Measurements from ENCODE around the gene TEDC2.
A peak's percentile ranks its signal among the peaks of the same experiment; 100 is the strongest.

TEDC2 gene

DNA sequence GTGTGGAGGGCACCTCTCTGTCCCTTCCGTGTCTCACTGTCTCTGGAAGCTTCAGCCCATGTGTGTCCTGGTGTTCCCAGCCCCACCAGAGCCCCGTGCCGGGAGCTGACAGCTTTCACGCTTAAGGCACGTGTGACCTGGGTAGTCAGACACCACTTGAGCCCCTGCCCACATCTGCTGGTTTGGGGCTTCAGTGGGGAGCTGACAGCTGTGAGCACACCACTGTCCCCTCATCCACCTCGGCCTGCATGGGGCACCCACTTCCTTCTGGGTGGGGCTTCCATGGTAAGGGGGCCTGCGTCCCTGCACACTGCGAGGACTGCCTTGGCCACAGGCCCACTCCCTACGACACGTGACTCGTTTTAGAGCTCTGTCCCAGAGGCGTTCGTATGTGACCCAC, 2.6 kb upstream of the TEDC2 start:
- no peak for TF ChIP-seq Cebpa-rat (IDR thresholded peaks at IDR 0.05)
- no peak overlapping the region for H3K4me3 ChIP-seq

GRCh38 chr16:2457946-2458345, 2.0 kb upstream of the TEDC2 start:
- H3K9me3 ChIP-seq (replicated peaks in 1 of 11): no peaks in the 10 kb centered on the region
- H3K4me2 ChIP-seq: 0 out of 22 replicates have a peak overlapping the region, but pooled peaks of 2 of the 11 experiments have one; percentile 4 to 88
- peaks cover 17 to 80% (median 59%) of the 10 kb centered on the region in 11 experiments for H3K36me3 ChIP-seq
- no peak overlapping the region for H3K27ac ChIP-seq
- peak overlapping the region in 1 of 11 experiments; percentile 26; a peak in 1 of 22 replicates for H3K9ac ChIP-seq
- H3K4me3 ChIP-seq: no peak overlapping the region
- H3K4me1 ChIP-seq: peaks cover 33 to 50% (median 42%) of the 10 kb centered on the region in 10 experiments
- H3K27me3 ChIP-seq: no peaks in the 10 kb centered on the region
- TF ChIP-seq Cebpa-rat (IDR thresholded peaks at IDR 0.05): no peak
- peaks cover 0 to 93% (median 63%) of the 10 kb centered on the region in 11 experiments; a peak in 16 of 22 replicates for H4K20me1 ChIP-seq

More for the DNA sequence above, 2.6 kb upstream of the TEDC2 start:
- Histone ChIP-seq H4K20me1 (peaks cover 0 to 93% (median 64%) of the 10 kb centered on the region in 11 experiments; a peak in 16 of 22 replicates), H3K27me3 (no peaks in the 10 kb centered on the region), H3K9me3 (replicated peaks in 1 of 11) (no peaks in the 10 kb centered on the region), H3K4me2 (no peak overlapping the region), H3K36me3 (peaks cover 22 to 81% (median 62%) of the 10 kb centered on the region in 11 experiments), H3K27ac (no peak overlapping the region), H3K9ac (peak overlapping the region in 2 of 11 experiments; percentile 24 to 26; a peak in 2 of 22 replicates), H3K4me1 (peaks cover 30 to 45% (median 39%) of the 10 kb centered on the region in 10 experiments)

DNA sequence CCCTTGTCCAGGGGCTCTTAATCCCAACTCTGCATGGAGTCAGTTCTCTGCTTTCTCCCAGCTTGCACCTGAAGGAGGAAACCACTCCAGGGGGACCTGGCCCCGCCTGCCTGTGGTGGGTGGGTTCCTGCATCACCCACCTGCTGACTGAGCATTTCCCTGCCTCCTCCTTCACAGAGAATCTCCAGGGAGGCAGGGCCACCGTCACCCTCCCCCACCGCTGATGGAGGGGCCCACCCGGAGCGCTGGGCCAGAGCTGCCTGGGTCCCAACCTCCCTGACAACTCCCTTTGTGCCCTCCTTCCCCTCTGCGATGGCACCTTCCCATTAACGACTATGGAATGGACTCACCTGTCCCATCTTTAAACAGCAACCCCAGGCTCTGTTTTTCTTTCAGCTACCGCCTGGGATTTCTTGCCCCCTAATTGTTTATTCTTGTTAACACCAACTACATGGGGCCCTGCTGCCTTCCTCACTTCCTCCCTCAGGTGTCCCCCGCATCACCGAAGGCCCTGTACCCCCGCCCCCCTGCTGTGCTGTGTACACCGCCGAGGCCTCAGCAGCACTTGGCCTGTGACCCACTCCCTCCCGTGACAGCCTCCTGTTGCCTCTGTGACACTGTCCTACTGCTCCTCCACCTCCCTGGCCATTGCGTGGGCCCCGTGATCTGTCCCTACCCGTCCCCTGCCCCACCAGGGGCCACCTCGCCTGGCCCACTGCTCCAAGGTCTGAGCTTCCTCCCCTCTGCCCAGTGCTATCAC, 842 bp upstream of the TEDC2 start:
- Histone ChIP-seq H3K27ac (peak overlapping the region in 8 of 11 experiments; percentile 21 to 65 (median 56); a peak in 13 of 22 replicates), H3K9ac (peak overlapping the region; percentile 61 to 84 (median 75); a peak in 21 of 22 replicates), H3K36me3 (peaks cover 9 to 69% (median 48%) of the 10 kb centered on the region in 11 experiments), H4K20me1 (peaks cover 0 to 87% (median 58%) of the 10 kb centered on the region in 11 experiments; a peak in 16 of 22 replicates), H3K27me3 (no peaks in the 10 kb centered on the region), H3K9me3 (replicated peaks in 1 of 11) (no peaks in the 10 kb centered on the region), H3K4me3 (peak overlapping the region; percentile 55 to 78 (median 68)), H3K4me2 (peak overlapping the region; percentile 88 to 100 (median 99)), H3K4me1 (peaks cover 33 to 60% (median 51%) of the 10 kb centered on the region in 10 experiments)
- no peak for TF ChIP-seq Cebpa-rat (IDR thresholded peaks at IDR 0.05)

DNA sequence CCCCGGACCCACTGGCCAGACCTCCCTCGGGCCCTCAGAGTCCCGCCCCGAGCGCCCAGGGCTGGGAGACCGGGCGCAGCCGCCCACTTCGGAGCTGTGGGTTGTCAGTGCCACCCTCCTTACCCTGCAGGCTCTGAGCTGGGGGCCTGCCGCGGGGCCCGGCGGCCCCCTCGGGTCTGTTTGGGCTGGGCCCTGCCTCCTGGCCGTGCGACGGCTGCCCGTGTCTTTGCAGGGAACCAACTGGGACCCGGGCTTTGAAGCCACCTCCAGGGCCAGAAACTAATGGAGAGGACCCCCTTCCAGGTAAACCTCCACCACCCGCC, 443 bp downstream of the TEDC2 start:
- peak overlapping the region in 8 of 11 experiments; percentile 29 to 71 (median 60); a peak in 15 of 22 replicates for H3K27ac ChIP-seq
- H3K4me3 ChIP-seq: peak overlapping the region; percentile 55 to 78 (median 68)
- peaks cover 0 to 82% (median 58%) of the 10 kb centered on the region in 11 experiments; a peak in 16 of 22 replicates for H4K20me1 ChIP-seq
- no peak for TF ChIP-seq Cebpa-rat (IDR thresholded peaks at IDR 0.05)
- peaks cover 9 to 56% (median 35%) of the 10 kb centered on the region in 11 experiments for H3K36me3 ChIP-seq
- H3K4me1 ChIP-seq: peaks cover 33 to 67% (median 55%) of the 10 kb centered on the region in 10 experiments
- H3K4me2 ChIP-seq: peak overlapping the region; percentile 96 to 100 (median 99)
- H3K9me3 ChIP-seq (replicated peaks in 1 of 11): no peaks in the 10 kb centered on the region
- peak overlapping the region; percentile 56 to 84 (median 75) for H3K9ac ChIP-seq
- H3K27me3 ChIP-seq: no peaks in the 10 kb centered on the region

GRCh38 chr16:2460916-2461315, 1.0 kb downstream of the TEDC2 start:
- H3K9ac ChIP-seq: peak overlapping the region in 10 of 11 experiments; percentile 67 to 84 (median 76); a peak in 18 of 22 replicates
- peak overlapping the region; percentile 96 to 100 (median 99); a peak in 21 of 22 replicates for H3K4me2 ChIP-seq
- no peaks in the 10 kb centered on the region for H3K9me3 ChIP-seq (replicated peaks in 1 of 11)
- peak overlapping the region in 9 of 10 experiments; percentile 56 to 78 (median 68); a peak in 17 of 20 replicates for H3K4me3 ChIP-seq
- no peaks in the 10 kb centered on the region for H3K27me3 ChIP-seq
- H3K4me1 ChIP-seq: peaks cover 33 to 70% (median 56%) of the 10 kb centered on the region in 10 experiments
- TF ChIP-seq Cebpa-rat (IDR thresholded peaks at IDR 0.05): no peak
- peaks cover 0 to 81% (median 53%) of the 10 kb centered on the region in 11 experiments; a peak in 16 of 22 replicates for H4K20me1 ChIP-seq
- H3K27ac ChIP-seq: peak overlapping the region in 3 of 11 experiments; percentile 49 to 71 (median 65); a peak in 5 of 22 replicates
- peaks cover 9 to 50% (median 29%) of the 10 kb centered on the region in 11 experiments for H3K36me3 ChIP-seq

DNA sequence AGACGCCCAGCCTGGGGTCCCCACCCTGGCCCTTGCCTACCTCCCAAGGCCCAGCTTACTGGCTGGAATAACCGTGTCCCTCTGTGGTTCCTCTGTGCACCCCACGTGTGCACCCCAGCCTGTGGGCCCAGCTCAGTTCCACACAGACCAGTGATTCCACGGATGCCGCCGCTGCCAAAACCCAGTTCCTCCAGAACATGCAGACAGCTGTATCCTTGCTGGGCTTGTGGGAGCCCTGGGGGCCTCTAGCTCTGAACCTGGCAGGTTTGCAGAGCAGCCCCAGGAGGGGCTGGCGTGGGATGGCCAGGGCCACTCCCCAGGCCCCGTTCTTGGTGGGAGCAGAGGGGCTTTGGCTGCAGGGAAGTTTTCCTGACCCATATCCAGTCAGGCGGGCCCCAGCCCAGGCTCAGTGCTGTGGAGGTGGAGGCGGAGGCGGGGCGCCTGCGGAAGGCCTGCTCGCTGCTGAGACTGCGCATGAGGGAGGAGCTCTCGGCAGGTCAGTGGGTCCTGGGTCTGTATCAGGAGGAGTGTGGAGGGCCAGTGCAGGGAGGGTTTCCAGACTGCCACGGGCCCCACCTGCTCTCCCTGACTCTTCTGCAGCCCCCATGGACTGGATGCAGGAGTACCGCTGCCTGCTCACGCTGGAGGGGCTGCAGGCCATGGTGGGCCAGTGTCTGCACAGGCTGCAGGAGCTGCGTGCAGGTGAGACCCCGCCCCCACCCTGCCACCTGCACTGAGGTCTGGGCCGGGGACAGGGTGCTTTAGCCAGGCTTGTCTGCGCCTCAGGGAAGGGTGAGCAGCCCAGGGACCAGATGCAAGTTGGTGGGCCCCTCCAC, 2.3 kb downstream of the TEDC2 start:
- H4K20me1 ChIP-seq: peaks cover 0 to 81% (median 40%) of the 10 kb centered on the region in 11 experiments; a peak in 17 of 22 replicates
- H3K9me3 ChIP-seq (replicated peaks in 1 of 11): no peaks in the 10 kb centered on the region
- H3K4me2 ChIP-seq: peak overlapping the region in 7 of 11 experiments; percentile 96 to 99 (median 98); a peak in 9 of 22 replicates
- no peak for TF ChIP-seq Cebpa-rat (IDR thresholded peaks at IDR 0.05)
- peaks cover 0 to 37% (median 16%) of the 10 kb centered on the region in 11 experiments; a peak in 17 of 22 replicates for H3K36me3 ChIP-seq
- H3K4me1 ChIP-seq: peaks cover 38 to 81% (median 66%) of the 10 kb centered on the region in 10 experiments
- H3K27me3 ChIP-seq: peaks cover 0 to 8% (median 0%) of the 10 kb centered on the region in 11 experiments; a peak in 7 of 22 replicates
- H3K27ac ChIP-seq: no peak overlapping the region
- H3K4me3 ChIP-seq: no peak overlapping the region
- peak overlapping the region in 4 of 11 experiments; percentile 73 to 84 (median 80); a peak in 5 of 22 replicates for H3K9ac ChIP-seq

- Histone ChIP-seq H4K20me1 (peaks cover 0 to 68% (median 20%) of the 10 kb centered on the region in 11 experiments; a peak in 16 of 22 replicates), H3K9ac (peak overlapping the region in 2 of 11 experiments; percentile 32 to 44; a peak in 2 of 22 replicates), H3K36me3 (peaks cover 0 to 21% (median 0%) of the 10 kb centered on the region in 11 experiments; a peak in 7 of 22 replicates), H3K4me1 (peaks cover 38 to 86% (median 75%) of the 10 kb centered on the region in 10 experiments), H3K27me3 (peaks cover 0 to 29% (median 0%) of the 10 kb centered on the region in 11 experiments; a peak in 8 of 22 replicates), H3K4me3 (no peak overlapping the region), H3K9me3 (replicated peaks in 1 of 11) (no peaks in the 10 kb centered on the region), H3K4me2 (peak overlapping the region in 9 of 11 experiments; percentile 16 to 51 (median 31); a peak in 9 of 22 replicates), H3K27ac (0 out of 22 replicates have a peak overlapping the region, but pooled peaks of 1 of the 11 experiments have one; percentile 1)
- no peak for TF ChIP-seq Cebpa-rat (IDR thresholded peaks at IDR 0.05)
Measured at GRCh38 chr16:2464333-2464732, 4.4 kb downstream of the TEDC2 start.
